Neural cell (in vitro differentiated cells): ENCODE measurements around the gene VAV2. TPM values are rescaled to one million over a fixed set of nuclear protein-coding genes. Genes with fewer than 3 reads are reported as not detected.

Experiments used
- H2AFZ ChIP-seq: fragments of 200-600, 300-800 bp; sonication (generic), shearing (Covaris generic); 2 replicates; pipeline ENCODE4 v1.6.0; 2014; ENCODE audit warnings: low read depth, mild to moderate bottlenecking, antibody characterized with exemption, low read length, moderate library complexity
- H3F3A ChIP-seq: fragments of 200-600 bp; shearing (Covaris generic); 2 replicates; pipeline ENCODE4 v1.6.1; 2016; ENCODE audit warnings: mild to moderate bottlenecking, moderate library complexity, mixed read lengths, antibody characterized with exemption, low read length; ENCODE audit not compliant: insufficient read depth, poor library complexity, severe bottlenecking
- H3K27ac ChIP-seq: fragments of 200-600, 300-800 bp; sonication (generic), shearing (Covaris generic); 2 replicates; pipeline ENCODE4 v1.5.1; 2014; ENCODE audit warnings: mild to moderate bottlenecking, low read length, moderate library complexity
- H3K27me3 ChIP-seq: fragments of 300-800, 200-600 bp; sonication (generic), shearing (Covaris generic); 2 replicates; pipeline ENCODE4 v1.6.0; 2014; ENCODE audit warnings: mild to moderate bottlenecking, low read depth, low read length, moderate library complexity; ENCODE audit not compliant: insufficient read depth
- H3K36me3 ChIP-seq: fragments of 300-800, 200-600 bp; sonication (generic), shearing (Covaris generic); 2 replicates; pipeline ENCODE4 v1.5.1; 2014; ENCODE audit warnings: mild to moderate bottlenecking, antibody characterized with exemption, low read length, moderate library complexity; ENCODE audit not compliant: insufficient read depth
- H3K4me2 ChIP-seq: fragments of 300-800, 200-600 bp; sonication (generic), shearing (Covaris generic); 2 replicates; pipeline ENCODE4 v1.6.0; 2014; ENCODE audit warnings: mild to moderate bottlenecking, low read length
- H3K4me3 ChIP-seq: fragments of 300-800, 200-600 bp; sonication (generic), shearing (Covaris generic); 2 replicates; pipeline ENCODE4 v1.5.1; 2014; ENCODE audit warnings: mild to moderate bottlenecking, low read length, moderate library complexity
- H3K79me2 ChIP-seq: fragments of 200-600 bp; shearing (Covaris generic); replicated peaks from 2 replicates; pipeline ENCODE4 v1.6.0; 2014; ENCODE audit warnings: mild to moderate bottlenecking, low read length, moderate library complexity; ENCODE audit not compliant: insufficient read depth
- H3K9ac ChIP-seq: fragments of 300-800, 200-600 bp; sonication (generic), shearing (Covaris generic); 2 replicates; pipeline ENCODE4 v1.6.1; 2016; ENCODE audit warnings: mild to moderate bottlenecking, low read length, mixed read lengths
- H3K9me2 ChIP-seq: fragments of 200-600 bp; shearing (Covaris generic); 2 replicates; pipeline ENCODE4 v1.6.1; 2016; ENCODE audit warnings: mild to moderate bottlenecking, low read length, mixed read lengths; ENCODE audit not compliant: insufficient read depth
- H3K9me3 ChIP-seq: fragments of 200-600, 300-800 bp; sonication (generic), shearing (Covaris generic); 2 replicates; pipeline ENCODE4 v1.6.1; 2016; ENCODE audit warnings: mild to moderate bottlenecking, mixed run types, low read length, moderate library complexity, mixed read lengths
- H4K20me1 ChIP-seq: fragments of 200-600 bp; shearing (Covaris generic); 2 replicates; pipeline ENCODE4 v1.6.1; 2016; ENCODE audit warnings: mild to moderate bottlenecking, mixed run types; ENCODE audit not compliant: insufficient read depth
- CTCF ChIP-seq: fragments of 450-650 bp; IDR thresholded peaks from 2 replicates; pipeline ENCODE4 v1.5.1; 2014; ENCODE audit warnings: antibody characterized with exemption, mild to moderate bottlenecking, moderate library complexity; ENCODE audit not compliant: poor library complexity, severe bottlenecking
- EP300 ChIP-seq: fragments of 450-650 bp; conservative IDR thresholded peaks from 2 replicates; pipeline ENCODE4 v1.6.1; 2014; ENCODE audit warnings: antibody characterized with exemption, mild to moderate bottlenecking, moderate library complexity; ENCODE audit not compliant: poor library complexity, severe bottlenecking
- EZH2 ChIP-seq: fragments of 200-600, 300-800 bp; shearing (Covaris generic), sonication (generic); IDR thresholded peaks from 2 replicates; pipeline ENCODE4 v1.6.1; 2014; ENCODE audit warnings: antibody characterized with exemption, low read length, borderline replicate concordance, mild to moderate bottlenecking; ENCODE audit not compliant: insufficient read depth, poor library complexity, severe bottlenecking
- MXI1 ChIP-seq: fragments of 450-650 bp; conservative IDR thresholded peaks from 2 replicates; pipeline ENCODE4 v1.6.1; 2014; ENCODE audit warnings: antibody characterized with exemption, mild to moderate bottlenecking; ENCODE audit not compliant: poor library complexity, severe bottlenecking
- POLR2AphosphoS5 ChIP-seq: IDR thresholded peaks from 2 replicates; pipeline ENCODE4 v1.6.1; 2012
- RAD21 ChIP-seq: fragments of 450-650 bp; conservative IDR thresholded peaks from 2 replicates; pipeline ENCODE4 v1.6.1; 2014; ENCODE audit warnings: antibody characterized with exemption, mild to moderate bottlenecking, moderate library complexity
- REST ChIP-seq: IDR thresholded peaks from 2 replicates; pipeline ENCODE4 v1.6.1; 2012; ENCODE audit warnings: borderline replicate concordance
- SMC3 ChIP-seq: fragments of 450-650 bp; conservative IDR thresholded peaks from 2 replicates; pipeline ENCODE4 v1.6.1; 2014; ENCODE audit warnings: antibody characterized with exemption, mild to moderate bottlenecking, moderate library complexity; ENCODE audit not compliant: poor library complexity
- TAF1 ChIP-seq: IDR thresholded peaks from 2 replicates; pipeline ENCODE4 v1.6.1; 2012; ENCODE audit warnings: low read depth
- polyA plus RNA-seq: library from polyadenylated mRNA; depleted of rRNA; stranded (reverse); fragments of >200 nt; gene quantifications from 2 replicates; pipeline ENCODE4 v1.2.3, GENCODE V29; 2014

VAV2 gene
- polyA plus RNA-seq, 1 donor from 2014 or later: 35.2 TPM

- Histone ChIP-seq H4K20me1 (no peaks in the 10 kb centered on the region), H3K9ac (no peak overlapping the region), H3K4me2 (no peak overlapping the region), H3K9me3 (peaks cover 9% of the 10 kb centered on the region), H2AFZ (no peak overlapping the region), H3K27ac (no peak overlapping the region), H3K36me3 (peaks cover 24% of the 10 kb centered on the region), H3F3A (no peaks in the 10 kb centered on the region), H3K79me2 (no peaks in the 10 kb centered on the region), H3K4me3 (no peak overlapping the region), H3K27me3 (no peaks in the 10 kb centered on the region), H3K9me2 (no peaks in the 10 kb centered on the region)
- no peak for TF ChIP-seq EP300
- no peak for TF ChIP-seq TAF1
- no peak for TF ChIP-seq MXI1
- no peak for TF ChIP-seq RAD21
- no peak for TF ChIP-seq EZH2
- TF ChIP-seq POLR2AphosphoS5: no peak
- TF ChIP-seq REST: no peak
- TF ChIP-seq SMC3: no peak
- TF ChIP-seq CTCF: no peak
These were observed 228.6 kb downstream of the VAV2 start for GRCh38 chr9:133763272-133764183.

- Histone ChIP-seq H3K36me3 (peaks cover 16% of the 10 kb centered on the region), H3K4me3 (no peak overlapping the region)
- TF ChIP-seq CTCF (no peak), POLR2AphosphoS5 (no peak), REST (no peak), MXI1 (no peak), RAD21 (no peak), SMC3 (no peak), EZH2 (no peak), TAF1 (no peak), EP300 (no peak)
These were observed 229.4 kb downstream of the VAV2 start for GRCh38 chr9:133762488-133763271.

More at GRCh38 chr9:133762488-133763271, 229.4 kb downstream of the VAV2 start:
- Histone ChIP-seq H3K27me3 (no peaks in the 10 kb centered on the region), H3K9me2 (no peaks in the 10 kb centered on the region), H2AFZ (no peak overlapping the region), H3K9me3 (peaks cover 9% of the 10 kb centered on the region), H3F3A (no peaks in the 10 kb centered on the region), H4K20me1 (no peaks in the 10 kb centered on the region), H3K27ac (no peak overlapping the region), H3K79me2 (no peaks in the 10 kb centered on the region), H3K4me2 (no peak overlapping the region), H3K9ac (no peak overlapping the region)
